ENCODE results near the gene ITGB2. TPM values are rescaled to one million over a fixed set of nuclear protein-coding genes. Genes with fewer than 3 reads are reported as not detected.

ITGB2 gene
- total RNA-seq, 1 donor from 2014 or later: 56.8 TPM

DNA sequence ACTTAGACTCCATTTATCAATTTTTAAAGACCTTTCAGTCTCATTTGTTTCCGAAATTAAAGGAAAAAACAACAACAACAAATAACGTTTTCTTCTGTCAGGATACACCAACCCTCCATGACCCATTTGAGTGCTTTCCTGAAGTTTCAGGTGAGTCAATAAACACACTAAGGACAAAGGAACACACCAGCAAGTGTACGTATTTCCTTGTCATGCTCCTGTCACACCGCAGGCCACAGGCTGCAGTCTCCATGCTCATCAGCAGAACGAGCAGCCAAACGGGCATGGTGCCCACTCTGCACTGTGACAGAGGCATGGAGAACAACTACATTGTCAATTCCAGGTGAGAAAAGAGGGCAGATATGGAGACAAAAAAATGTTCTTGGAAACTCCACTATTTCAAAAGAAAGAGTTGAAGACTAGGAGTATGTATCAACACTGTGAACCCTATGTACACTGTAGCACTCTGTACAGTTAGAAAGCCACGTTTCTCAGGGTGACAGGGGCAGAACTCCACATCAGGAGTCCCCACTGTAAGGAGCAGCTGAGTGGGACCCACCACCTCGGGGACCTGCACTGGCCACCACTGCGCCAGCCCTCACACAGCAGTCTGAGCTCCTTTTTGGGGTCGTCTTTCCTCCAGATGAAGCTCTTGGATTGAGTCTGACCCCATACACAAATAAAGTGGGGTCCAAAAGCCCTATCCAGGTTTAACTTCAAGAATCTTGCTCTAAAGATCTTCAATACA, 49.8 kb downstream of the ITGB2 start:
- no peak for DNase-seq (ENCODE audit: low spot score)

GRCh38 chr21:44869781-44870747, 50.6 kb downstream of the ITGB2 start:
- DNase-seq (ENCODE audit: low spot score): peak; percentile 97

GRCh38 chr21:44868707-44869106, 52.0 kb downstream of the ITGB2 start:
- no peak for DNase-seq (ENCODE audit: low spot score)

DNA sequence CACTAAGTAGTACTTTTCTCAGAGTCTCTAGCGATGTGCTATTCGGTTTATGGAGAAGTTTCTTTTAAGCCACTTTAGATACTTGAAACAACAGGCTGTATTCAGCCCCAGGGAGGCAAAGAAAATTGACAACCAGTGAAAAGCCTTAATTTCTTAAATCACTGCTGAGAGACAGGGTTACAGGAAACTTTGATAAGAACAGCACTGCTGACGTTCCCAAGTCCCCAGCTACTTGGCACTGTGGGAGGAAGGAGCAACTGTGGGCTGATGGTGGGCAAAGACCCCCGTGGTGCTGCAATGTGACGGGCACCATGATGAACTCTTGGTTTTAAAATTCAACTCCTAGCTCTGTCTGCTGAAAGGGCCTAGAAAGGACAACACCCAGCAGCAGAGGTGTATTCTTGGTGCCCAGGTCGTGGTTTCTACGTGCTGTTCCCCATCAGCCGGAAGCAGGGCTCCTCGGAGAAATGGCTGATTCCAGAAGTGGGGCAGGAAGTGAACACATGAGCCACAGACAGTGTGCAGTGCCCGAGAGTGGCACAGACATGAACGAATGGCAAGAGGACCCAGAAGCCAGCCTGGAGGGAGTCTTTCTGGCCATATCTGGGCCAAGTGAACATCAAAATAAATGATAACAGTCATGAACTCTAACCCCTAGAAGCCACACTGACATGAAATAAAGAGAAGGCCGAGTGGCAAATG, 52.5 kb downstream of the ITGB2 start:
- no peak for DNase-seq (ENCODE audit: low spot score)

DNA sequence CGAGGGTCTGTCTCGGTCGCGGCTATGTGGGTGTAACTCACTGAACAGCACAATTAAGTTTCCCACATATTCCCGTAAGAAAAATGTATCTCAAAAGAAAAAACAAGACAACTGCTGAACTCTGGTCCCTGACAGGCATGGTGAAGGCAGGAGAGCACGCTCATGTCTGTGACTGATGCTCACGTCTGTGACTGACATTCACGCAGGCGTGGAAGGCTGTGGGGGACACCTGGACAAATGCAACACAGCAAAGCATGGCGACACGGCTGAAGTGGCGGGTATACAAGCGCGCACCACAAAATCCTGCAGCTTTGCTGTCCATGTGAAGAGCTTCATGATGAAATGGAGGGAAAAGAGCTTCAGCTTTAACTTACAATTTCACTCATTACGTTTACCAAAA, 53.2 kb downstream of the ITGB2 start:
- no peak for DNase-seq (ENCODE audit: low spot score)

DNA sequence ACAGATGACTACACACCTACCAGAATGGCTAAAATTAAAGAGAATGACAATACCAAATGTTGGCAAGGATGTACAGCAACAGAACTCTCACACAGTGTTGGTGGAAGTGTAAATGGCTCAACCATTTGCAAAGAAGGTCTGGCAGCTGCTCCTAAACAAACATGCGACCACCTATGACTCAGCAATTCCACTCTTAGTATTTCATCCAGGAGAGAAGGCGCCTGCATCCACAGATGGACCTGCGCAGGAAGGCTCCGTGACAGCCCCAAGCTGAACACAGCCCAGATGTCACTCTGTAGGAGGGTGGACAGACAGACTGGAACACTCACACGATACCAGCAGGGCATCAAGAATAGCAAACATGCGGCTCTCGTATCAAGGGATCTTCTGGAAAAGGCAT, 53.9 kb downstream of the ITGB2 start:
- no peak for DNase-seq (ENCODE audit: low spot score)

DNA sequence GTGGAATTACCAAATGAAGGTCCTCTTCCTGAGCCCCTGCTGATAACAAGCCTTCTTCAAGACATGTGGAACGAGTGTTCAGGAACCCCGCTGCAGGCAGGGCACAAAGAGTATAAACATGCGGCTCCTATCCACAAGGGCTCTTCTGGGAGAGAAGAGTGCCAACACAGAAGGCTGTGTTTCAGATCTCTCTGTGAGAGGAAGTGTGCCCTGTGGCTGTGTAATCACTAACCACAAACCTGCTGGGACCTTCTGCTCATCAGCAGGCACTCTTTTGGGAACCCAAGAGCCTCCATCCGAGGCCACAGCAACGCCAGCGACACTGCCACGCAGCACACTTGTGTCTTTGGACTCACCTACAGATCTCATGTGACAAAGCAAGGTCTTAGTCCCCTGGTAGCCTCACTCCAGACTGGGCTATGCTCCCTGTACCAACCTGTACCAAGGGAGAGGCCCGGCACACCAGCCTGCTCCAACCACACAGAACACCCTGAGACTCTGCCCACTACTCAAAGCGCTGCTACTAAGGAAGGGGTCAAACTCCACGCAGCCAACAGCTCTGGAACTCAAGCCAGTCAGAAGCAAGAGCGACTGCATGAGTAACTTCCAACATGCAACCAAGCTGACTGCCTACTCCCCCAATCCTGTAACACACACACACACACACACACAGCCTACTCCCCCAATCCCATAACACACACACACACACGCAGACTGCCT, 55.0 kb downstream of the ITGB2 start:
- DNase-seq (ENCODE audit: low spot score): no peak

GRCh38 chr21:44862869-44863685, 57.6 kb downstream of the ITGB2 start:
- DNase-seq (ENCODE audit: low spot score): no peak

DNA sequence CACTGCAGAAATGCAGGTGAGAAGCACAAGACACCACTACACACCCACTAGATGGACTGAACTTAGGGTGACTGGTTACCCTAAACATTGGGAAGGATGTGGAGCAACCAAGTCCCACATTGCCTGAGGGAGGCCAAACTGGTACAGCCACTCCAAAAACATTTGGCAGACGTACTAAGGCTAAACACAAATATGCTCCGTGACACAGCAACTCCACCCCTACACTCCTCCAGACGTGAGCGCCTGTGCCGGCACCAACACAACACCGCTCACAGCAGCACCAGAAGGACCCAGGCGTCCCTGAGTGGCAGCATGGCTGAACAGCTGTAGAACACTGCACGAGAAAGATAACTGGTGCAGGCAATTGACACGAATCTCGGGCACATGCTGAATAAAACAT, 61.9 kb downstream of the ITGB2 start:
- no peak for DNase-seq (ENCODE audit: low spot score)

- no peak for DNase-seq (ENCODE audit: low spot score)
Measured at GRCh38 chr21:44858291-44858690, 62.4 kb downstream of the ITGB2 start.

- DNase-seq (ENCODE audit: low spot score): no peak
Measured at GRCh38 chr21:44857127-44857892, 63.4 kb downstream of the ITGB2 start.

GRCh38 chr21:44856131-44856530, 64.6 kb downstream of the ITGB2 start:
- DNase-seq (ENCODE audit: low spot score): no peak

GRCh38 chr21:44855572-44855971, 65.1 kb downstream of the ITGB2 start:
- no peak for DNase-seq (ENCODE audit: low spot score)

DNA sequence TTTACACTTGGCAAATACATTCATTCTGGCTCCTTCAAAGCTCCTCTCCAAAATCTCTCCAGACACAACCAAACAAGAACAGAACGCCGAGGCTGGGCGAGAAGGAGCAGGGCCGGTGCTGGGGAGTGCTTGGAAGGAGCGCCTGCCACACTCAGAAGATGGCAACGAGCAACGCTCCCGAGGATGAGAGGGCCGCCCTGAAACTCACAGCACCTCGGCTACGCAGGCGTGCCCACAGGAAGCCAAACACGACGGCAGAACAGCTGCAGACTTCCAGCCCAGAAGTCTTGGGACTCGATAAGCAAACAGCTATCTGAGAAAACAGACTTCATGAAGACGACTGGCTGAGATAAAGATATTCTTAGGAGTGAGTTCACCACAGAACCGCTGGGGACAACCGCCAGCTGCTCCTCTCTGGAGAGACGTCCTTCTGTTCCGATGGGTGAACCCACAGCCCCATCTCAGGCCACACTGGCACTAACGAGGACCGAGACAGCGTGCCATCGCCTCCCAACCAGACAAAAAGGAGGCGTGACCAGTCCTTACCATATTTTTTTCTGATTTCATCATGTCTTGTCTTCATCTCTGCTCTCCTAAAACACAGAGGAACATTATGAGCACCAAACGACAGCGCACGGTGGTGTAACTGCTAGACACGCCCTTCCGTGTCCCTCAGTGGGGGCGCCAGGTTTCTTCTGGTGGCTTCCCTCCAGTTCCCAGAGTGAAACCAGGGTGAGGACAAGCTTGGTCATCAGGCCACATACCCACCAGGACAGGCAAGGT, 65.8 kb downstream of the ITGB2 start:
- no peak for DNase-seq (ENCODE audit: low spot score)

- DNase-seq (ENCODE audit: low spot score): no peak
Measured at GRCh38 chr21:44854391-44854663, 66.4 kb downstream of the ITGB2 start.

DNA sequence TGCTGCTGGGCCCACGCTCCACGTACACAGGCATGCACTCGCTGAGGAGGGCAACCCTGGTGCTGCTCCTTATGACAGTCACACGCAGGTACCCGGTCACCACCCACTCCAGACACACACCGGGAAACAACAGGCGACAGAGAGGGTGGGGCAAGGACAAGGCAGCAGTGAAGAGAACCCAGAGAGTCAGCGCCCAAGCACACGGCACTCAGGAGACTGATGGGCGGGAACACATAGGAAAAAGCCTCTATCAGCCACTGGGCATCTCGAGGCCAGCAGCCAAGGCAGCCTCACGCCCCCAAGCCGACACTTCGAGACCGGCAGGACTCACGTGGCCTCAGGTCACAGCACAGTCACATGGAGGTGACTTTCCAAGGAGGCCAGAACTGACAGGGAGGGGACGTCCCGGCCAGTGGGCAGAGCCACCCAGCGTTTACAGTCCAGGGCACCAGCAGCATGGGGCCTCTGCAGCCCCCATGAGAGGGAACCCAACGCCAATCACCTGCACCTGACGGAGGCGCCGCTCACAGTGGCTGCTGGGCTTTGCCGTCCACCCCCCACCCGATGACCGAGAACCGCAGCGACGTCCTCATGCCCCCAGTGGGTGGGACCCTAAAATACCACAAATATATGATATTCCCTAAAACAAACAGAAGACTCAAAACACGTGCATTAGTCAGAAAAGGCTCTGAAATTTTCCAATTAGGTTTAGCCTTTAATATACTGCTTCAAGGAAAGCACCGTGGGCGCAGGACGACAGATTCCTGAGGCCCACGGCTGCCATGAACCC, 66.9 kb downstream of the ITGB2 start:
- DNase-seq (ENCODE audit: low spot score): no peak

DNA sequence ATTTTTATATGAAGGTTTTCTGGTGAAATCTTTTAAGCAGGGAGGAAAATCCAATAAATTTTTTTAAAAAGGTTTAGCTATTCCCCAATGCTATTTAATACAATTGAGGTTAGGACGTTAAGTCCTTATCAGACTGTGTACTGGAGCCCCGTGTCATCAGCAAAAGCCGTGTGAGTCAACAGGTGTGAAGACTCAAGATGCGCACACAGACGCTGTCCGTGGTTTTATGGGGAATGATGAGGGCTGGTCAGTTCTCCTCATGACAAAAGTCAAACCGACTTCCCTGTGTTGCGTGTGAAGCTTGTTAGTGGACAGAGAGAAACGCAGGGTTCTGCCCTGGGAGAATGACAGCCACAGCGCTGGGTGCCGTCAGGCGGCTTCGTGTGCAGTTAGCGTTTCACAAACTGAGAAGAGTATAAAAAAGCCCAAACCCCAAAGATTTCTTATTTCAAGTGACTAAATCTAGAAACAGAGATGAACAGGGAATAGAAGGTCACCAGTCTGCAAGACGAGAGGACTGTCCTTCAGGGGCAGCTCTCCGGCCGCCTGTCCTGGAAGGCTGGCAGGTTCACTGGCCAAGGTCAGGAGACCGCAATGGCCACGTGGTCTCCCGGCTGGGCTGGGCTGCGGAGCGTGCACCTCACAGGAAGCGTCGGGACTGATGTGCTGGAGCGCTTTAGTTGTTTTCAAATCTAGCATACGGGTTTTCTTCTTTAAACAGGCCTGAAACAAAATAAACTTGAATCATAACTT, 69.6 kb downstream of the ITGB2 start:
- no peak for DNase-seq (ENCODE audit: low spot score)

Data from umbilical cord (tissue), 2 donors.